CD4-positive, alpha-beta T cell treated with Interleukin-10 for 1 hour (primary cell): ENCODE measurements around the gene HOXB5.

Experiments
- DNase-seq: peaks from one replicate; pipeline ENCODE4 v3.0.0-alpha.2; 2020

HOXB5 gene

DNA sequence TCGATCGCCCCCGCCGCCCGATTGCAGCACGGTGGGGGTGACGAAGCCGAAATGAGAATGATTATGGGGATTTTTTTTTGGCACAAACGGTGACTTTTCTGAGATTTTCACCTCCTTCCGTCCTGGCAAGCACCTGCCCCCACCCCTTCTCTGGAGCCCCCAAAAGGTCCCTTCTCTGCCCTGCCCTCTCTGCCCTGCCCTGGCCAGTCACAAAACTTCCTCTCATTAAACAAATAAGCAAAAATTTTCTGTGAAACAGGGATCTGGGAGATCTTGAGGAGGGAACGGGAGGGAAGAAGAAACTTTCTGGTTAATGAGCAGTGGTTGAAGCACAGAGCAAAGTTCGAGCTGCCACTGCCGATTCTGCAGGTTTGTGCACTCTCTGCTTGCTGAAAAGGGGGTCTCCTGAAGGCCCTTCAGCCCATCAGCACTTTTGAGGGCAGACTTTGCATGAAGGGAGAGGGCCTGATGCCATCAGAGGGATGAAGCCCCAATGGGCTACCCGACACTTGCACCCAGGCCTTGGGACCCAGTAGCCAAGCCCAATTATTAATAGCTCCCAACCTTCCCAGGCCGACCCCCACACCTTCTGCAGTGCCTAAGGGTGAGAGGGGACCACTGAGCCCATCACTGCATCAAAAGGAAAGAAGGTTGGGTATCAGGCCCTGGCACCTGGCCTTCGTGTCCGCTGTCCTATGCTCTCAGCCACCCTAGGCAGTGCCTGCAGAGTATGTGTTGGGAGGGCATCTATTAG lies 22.6 kb upstream of the HOXB5 start:
- DNase-seq = no peak

DNA sequence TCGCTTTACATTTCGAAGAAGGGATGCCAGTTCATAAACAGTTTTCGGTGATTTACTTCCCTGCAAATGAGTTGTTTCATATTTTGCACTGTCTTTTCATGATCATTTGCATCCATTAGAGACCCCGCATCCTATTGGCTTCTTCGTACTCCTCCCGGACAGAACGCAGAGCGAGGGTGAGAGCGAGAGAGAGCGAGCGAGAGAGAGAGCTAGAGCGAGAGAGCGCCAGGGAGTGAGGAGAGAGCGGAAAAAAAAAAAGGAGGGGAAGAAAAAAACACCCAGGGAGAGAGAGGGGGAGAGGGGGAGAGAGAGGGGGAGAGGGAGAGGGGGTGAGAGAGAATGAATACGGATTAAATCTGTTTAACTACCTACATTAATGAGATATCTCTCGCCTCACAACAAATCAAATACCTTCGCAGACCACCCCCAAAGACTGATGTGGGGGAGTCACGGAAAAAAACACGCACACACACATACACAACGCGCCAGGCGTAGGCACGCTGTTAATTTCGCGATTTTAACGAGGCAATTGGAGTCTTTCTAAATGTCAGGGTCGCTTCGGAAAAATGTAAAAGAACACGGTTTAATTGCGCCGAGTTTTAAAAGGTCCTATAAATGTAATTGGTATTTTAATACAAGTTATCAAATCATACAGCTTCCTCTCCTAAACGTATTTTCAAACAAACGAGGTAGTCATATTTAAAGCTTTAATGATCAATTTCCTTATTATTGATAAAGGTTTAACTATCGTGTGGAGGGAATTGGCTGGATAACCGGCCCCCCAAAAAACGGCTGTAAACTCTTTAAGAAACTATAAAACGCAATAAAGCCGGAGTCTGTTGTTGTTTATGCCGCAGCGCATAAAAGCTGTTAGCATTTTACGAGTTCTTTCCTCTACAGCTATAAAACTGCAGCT lies 21.7 kb upstream of the HOXB5 start, which contains the start of gene HOXB8:
Gene HOXB8 (minus strand): TSS at position 246 of the 916 bp plus-strand sequence. CDS start 588 bp downstream, outside the sequence.
- no peak for DNase-seq

DNA sequence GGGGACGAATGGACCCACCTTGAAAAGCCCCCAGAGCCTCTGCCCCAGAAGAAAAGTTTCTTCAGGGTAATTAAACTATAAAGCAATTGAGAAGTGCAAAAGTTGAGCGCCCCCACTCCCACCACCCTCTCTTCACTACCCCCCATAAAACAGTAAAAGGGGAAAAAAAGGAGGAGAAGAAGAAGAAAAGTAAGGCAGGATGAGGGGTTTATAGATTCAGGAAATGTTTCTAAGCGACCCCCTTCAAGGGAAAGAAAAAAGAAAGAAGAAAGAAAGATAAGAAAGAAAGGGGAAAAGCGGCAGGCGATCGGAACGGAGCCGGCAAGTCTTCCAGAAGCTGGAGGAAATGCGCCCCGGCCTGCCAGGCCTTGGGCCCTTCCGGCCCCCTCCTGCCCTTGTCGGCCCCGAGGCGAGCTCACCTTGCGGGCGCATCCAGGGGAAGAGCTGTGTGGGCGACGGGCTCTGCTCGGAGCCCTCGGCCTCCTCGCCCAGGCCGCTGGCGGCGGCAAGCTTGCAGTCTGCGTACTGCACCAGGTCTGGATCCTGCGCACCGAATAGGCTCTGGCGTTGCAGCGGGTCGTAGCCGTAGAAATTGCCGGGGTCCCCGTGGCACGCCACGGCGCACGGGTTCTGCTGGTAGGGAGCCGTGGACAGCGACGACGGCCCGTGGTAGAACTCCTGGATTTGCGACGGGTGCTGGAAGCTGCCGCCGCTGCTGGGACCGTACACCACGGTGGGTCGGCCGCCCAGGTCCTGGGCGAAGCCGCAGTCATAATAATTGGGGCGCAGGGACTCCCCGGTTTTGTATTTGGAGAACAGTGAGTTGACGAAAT lies 20.5 kb upstream of the HOXB5 start:
- no peak for DNase-seq

- DNase-seq = peak; percentile 54
Observed at GRCh38 chr17:48612854-48613691, 19.5 kb upstream of the HOXB5 start.

GRCh38 chr17:48612456-48612853 lies 18.9 kb upstream of the HOXB5 start:
- DNase-seq = no peak

DNA sequence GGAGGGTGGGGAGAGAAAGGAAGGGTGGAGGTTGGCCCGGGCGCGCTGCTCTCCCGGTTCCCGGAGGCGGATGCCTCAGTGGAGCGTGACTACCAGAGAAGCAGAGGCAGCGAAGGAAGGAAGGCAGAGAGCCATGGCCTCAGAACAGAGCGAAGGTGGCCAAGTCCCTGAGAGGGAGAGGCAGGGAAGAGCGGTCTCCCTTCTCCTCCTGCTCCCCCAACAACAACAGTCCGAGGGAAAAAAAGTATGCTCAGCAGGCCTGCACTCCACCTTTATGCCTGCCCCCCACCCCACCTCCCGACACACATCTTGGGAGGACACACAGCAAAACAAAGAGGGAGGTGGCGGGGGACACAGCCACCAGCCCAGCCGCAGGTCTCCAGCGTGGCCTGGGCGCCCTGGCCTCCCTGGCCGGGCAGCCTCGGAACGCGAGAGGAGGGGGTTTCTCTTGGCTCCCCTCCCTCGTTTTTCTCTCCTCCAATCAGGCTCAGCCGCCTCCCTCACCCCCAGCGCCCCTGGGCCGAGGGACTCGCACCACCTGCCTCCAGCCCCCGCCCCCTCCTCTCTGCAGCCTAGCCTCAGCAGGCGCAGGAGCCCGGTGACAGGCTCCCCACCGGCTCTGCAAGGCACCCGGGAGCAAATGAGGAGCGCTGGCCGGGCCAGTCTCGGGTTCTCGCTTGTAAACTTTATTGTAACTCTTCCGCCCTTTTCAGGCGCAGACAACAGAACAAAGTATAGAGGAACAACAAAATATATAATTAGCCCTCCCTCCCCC lies 18.3 kb upstream of the HOXB5 start:
- DNase-seq = no peak

DNA sequence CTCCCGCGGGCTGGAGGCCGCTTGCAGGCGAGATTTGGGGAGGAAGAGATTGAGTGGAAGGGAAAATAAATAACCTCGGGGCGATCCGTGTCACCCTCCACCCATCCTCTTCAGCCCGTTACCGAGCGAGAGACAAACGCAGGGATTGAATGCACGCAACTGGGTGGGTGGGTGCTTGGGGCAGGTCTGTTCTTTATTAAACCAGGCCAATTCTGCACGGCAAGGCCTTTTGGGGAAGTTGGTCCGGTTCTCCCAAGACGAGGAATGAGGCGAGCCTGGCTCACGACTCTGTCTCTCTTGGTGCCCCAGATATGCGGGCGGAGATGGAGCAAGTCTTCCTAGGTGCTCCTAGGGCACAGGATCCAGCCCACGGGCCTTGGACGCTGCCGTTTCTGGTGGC lies 17.6 kb upstream of the HOXB5 start:
- DNase-seq = no peak

DNA sequence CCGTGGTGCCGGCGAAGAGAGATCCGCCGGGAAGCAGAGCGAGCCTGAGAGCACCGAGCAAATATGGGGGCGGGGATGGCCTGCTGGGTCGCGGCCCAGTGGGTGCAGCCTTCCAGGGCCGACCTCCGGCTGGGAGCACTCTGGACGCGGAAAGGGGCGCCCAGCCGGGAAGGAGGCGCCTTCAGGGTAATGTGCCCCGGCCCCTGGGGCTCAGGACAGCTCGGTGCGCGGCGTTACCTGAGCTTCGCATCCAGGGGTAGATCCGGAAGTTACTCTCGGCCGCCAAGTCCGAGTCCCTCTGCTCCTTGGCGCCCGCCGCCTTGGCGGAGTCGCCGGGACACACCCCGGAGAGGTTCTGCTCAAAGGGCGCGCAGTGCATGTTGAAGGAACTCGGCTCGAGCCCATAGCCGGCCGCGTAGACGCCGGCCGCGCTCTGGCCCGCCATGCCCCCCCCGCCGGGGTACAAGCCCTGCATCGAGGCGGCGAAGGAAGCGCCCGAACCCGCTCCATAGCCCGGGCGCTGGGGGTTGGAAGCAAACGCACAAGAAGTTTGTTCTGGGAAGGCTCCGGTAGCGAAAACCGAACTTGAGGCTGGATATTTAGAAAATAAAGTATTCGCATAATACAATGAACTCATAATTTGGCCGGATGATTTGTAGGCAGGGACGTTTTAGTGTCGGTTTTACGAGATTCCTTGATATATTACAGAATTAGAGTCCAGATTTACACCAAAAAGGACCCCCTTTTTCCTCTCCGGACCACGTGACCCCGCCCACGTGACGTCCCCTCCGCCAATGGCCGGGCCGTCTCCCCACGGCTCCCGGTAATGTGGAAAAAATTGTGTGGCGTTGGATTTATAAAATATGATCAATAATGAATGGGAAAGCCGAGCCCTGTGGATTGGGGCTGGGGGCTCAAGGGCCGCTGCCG lies 17.0 kb upstream of the HOXB5 start, which contains the start of gene HOXB7:
Gene HOXB7 (minus strand): TSS at position 736 of the 930 bp plus-strand sequence. CDS start 99 bp downstream, at position 637.
- peak; percentile 65 for DNase-seq

DNA sequence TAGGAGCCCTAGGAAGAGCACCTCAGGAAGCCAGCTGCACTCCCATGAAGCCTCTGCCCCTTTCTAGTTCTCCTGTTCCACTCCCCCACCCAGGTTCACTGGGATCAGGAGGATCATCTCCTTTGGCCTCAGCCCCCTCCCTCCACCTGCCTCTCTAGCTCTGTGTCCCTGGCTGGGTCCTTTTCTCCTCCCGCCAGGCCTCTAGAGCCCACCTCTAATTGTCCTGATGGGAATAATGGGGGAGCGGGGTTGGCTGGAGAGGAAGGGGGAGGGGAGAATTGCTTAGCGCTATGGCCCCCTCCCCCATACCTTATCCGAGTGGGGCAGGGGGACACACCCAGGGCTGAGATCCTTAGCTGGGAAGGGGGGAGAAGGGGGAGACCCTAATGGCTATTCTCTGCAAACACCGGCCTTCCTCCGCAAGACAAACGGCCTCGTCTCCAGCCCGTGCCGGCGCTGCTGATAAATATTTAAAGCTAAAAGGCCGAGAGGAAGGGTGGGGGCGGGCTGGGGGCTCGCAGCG lies 16.2 kb upstream of the HOXB5 start:
- no peak for DNase-seq

DNA sequence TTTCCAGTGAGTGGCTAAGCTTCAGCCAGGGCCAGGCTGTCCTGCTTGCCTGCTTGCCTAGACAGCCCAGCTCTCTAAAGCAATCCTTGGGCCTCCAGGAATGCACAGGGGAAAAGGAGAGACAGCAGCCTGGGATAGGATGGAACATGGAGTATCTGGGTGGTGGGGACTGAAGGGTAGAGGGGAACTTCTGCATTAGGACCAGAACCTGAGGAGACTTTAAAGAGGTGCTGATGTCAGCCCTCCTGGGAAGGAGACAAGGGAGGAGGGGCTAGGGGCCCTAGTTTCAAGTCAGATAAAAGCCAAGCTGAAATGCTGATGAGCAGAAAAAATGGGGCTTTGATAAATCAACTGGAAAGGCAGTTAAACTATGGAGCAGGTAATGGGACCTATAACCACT lies 15.5 kb upstream of the HOXB5 start:
- DNase-seq = no peak

DNA sequence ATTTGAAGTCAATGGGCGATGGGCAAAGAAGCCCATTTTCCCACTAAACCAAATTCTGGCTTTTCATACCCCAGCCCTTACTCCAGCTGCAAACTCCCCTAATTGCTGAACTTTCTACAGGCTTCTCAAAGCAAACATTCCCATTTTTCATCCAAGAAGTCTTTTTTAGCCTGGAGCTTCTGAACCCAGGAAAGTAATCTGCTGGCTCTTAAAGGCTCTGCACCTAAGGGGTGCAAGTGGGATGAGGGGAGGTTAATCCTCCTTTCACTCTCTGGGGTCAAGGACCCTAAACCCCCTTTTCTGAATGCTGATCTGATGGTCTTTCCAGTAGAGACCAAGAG lies 14.9 kb upstream of the HOXB5 start:
- no peak for DNase-seq

DNA sequence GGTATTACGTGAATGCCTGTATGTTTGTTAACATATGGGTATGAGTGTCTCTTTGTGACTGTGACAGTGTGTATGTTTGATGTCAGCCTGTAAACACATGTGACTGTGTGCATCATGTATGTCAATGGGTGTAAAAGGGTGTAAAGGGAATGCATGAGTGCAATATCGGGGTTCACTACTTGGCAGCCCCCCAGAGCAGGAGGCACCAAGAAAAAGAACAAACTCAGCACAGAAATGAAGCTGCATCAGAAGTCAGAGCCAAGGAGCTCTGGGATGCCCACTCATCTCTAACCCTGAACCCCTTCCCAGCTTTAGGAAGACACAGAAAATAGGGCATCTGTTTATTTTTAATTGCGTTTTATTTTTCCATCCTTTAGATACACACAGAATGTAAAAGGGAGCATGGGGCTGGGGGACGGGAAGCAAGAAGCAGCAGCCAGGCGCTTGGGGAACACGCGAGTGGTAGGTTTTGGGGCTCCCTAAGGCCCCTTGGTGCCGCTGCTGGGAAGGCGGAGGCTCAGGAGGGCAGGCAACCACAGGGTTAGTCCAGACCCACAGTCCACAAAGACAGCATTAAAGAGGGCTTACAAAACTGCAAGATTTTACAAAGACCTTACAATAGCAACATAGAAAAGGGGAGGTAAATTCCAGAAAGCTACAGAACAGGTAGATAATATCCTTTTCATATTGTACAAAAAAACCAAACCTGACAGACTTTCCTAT lies 13.5 kb upstream of the HOXB5 start:
- no peak for DNase-seq

DNA sequence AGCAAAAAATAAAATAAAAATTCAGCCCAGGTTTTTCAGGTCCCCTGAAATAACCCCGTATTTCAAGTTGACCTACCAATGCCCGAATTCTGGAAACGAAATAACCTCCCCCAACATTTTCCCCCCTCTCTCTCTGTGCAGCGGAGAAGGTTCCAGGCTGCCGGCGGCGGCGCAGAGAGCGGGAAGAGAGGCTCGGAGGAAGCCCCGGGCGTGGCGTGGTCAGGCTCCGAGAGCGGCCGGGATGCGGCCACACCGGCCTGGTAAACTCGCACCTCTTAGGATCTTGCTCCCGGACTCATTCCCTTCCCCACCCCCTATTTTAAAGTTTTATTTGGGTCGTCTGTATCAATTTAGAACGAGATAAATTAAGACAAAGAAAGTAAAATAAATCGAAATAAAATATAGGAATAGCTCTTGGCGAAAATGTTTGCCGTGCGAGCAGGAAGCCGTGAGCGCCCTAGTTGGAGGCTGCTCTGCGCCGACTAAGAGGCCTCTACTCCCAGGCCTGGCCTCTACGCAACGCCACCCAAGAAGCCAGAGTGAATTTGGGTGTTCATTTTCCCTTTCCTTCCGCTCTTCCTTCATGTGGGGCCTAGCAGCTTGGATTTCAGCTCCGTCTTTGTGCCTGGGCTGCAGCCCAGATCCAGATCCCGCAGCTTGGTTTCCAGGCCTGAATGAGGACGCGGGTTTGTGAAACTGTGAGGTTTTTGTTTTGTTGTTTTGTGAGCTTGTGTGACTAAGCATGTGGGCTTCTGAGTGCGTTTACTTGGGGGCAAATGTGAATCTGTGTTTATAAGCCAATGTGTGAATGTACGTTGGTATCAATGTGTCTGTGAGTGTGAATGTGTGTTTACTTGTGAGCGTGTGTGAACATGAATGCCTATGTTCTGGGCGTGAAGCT lies 12.7 kb upstream of the HOXB5 start:
- no peak for DNase-seq

GRCh38 chr17:48605409-48605919 lies 11.9 kb upstream of the HOXB5 start:
- no peak for DNase-seq

GRCh38 chr17:48604770-48605329 lies 11.3 kb upstream of the HOXB5 start, which contains the start of gene HOXB6:
HOXB6 (minus strand) TSS chr17:48604986; CDS start chr17:48598150, 6,836 bp downstream.
- DNase-seq = no peak

- no peak for DNase-seq
Observed at GRCh38 chr17:48603959-48604769, 10.6 kb upstream of the HOXB5 start.
